Right renal pelvis (tissue), 4 donors: ENCODE results near the gene POLR3B. TPM values are rescaled to one million over a fixed set of nuclear protein-coding genes. Genes with fewer than 3 reads are reported as not detected.

Experiments used
- DNase-seq, 4 donors: peaks; one replicate each; pipeline ENCODE4 v3.0.0-alpha.2; 2013; ENCODE audit warnings: low read depth in 4 of 4, low spot score in 3 of 4, missing footprints in 1 of 4
- polyA plus RNA-seq, 4 donors: library from polyadenylated mRNA; unstranded; fragments of 120-200 nt; gene quantifications; one replicate each; pipeline ENCODE4 v1.2.1, GENCODE V29; 2013; ENCODE audit not compliant: insufficient read length in 4 of 4

POLR3B gene
- polyA plus RNA-seq, 4 donors: 15.0 to 19.6 (median 17.7) TPM

DNA sequence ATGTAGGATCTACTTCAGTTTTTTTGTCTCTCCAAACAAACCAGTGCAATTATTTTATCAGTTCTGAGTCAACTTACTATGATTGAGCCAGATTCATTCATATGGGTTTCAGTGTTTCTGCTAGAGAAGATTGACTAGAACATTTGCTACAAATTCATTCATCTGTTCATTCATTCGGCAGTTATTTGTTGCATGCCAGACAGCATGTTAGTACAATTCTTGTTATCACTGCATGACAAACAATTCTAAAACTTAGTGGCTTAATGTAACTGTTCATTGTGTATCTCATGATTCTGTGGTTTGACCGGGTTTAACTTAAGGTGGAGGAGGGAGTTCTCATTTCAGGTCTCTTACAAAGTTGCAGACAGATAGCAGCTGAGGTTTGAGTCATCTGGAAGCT, 52.3 kb downstream of the POLR3B start:
- no peak for DNase-seq

DNA sequence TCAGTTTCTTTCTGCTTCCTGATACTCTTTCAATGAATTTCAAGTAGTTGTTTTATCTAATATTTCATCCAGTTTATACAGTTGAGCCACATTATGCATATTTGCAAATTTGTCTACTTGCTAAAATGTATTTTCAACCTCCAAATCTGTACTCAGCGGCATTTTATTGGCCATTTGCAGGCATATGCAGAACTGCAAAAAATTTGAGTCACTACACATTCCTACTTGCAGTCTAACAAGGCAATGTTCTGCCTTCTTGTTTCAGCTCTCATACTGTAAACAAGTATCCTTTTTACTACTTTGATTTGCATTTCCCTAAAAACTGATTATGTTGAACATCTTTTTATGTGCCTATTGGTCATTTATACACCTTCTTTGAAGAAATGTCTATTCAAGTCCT, 55.0 kb downstream of the POLR3B start:
- DNase-seq: no peak

DNA sequence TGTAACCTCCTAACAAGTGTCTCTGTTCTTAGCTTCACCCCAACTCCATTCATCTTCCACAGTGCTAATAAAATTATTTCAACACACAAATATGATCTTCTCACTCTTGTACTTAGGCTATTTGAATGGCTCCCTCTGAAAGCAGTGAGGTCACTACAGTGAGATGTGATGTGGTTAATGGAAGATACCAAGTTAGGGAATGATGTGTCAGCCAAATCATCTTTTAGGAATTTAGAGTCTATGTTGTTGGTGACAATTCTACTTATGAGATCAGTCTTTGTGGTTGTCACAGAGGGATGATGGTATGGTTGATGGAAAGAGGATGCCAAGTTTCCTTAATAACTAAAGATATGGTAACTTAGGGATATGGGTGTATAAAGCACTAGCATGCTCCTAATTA, 57.6 kb downstream of the POLR3B start:
- no peak for DNase-seq

DNA sequence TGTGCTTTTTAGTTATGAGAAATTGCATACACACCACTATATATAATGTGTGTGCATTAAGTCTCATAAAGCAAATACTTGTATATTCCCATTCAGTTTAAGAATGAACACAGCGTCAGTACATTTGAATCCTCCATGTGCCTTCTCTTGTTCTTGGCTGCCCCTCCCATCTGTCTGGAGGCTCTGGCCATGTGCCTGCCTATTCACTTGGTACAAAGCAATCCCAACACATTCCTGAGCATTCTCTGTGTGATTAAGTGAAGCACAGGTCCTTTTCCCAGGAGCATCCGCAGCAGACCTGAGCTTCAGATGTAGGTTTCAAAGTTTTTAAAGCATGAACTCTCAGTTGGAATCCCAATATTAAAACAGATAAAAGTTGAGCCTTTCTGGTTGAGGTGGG, 58.7 kb downstream of the POLR3B start:
- no peak for DNase-seq

DNA sequence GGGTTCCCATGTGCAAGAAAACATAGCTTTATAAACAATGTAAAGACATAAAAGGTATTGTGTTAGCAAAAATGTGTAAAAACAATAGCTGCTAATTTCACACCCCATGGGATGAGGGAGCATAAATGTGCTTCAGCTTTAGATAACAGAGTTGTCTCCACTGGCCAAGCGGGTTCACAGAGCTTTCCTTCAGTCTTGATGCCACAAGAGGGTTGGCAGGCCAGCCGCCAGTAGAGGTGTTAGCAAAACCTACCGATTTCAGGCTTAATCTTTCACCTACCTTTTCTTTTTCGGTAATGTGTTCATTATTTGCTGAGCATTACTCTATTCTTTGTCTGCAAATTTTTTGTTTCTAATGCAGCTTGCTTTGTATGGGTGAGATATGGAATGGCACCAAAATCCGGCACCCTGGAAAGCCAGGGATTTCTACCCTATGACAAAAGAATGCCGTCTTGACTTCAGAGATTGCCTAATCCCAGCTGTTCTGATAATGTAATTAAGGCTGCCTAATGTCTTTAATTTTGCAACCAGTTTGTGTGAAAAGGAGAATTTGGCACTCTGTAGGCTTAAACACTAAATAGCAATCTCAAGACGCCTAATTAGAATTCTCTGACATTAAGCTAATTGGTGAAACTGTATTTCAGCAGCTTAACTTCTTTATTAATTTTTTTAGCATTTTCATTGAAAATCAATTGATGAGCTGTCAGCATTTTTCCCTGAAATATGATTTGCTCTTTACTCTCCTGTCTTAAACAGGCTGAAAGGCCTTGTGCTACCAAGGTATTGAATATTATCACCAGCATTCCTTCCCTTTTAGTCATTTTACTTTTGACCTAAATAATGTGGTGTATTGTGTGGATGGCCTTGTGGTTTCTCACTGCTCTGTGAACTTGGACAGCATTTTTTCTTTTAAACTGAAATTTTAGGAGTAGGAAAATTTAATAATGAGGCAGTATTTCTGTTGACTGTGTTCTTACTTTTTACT, 60.7 kb downstream of the POLR3B start:
- no peak for DNase-seq

DNA sequence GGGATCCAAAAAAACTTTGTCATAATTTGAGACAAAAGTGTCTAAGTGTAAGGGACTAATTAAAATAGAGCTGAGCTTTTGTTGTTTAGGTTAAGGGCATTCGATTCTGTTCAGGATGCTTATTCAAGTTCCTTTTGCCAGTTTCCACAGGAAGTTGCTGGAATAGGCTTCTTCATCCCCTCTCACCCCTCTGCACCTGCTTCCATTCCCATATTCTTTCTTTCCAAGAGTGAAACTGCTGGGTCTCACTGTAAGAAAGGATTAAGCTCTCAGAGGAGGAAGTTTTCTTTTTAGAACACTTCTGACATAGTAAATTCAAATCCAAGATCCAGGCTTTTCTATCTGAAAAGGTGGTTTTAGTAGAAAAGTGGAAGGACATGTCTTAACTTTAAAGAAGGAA, 61.4 kb downstream of the POLR3B start:
- DNase-seq: no peak

DNA sequence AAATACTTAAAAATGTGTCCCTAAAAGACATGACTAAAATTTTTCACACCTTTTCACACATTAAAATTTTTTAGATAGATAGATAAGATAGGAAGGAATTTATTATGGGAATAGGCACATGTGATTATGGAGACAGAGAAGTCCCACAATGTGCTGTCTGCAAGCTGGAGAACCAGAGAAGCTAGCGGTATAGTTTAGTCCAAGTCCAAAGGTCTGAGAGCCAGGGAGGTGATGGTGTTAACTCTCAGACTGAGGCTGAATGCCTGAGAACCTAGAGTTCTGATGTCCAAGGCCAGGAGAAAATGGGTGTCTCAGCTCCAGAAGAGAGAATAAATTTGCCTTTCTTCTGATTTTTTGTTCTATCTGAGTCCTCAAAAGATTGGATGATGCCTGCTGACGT, 65.7 kb downstream of the POLR3B start:
- DNase-seq: no peak

DNA sequence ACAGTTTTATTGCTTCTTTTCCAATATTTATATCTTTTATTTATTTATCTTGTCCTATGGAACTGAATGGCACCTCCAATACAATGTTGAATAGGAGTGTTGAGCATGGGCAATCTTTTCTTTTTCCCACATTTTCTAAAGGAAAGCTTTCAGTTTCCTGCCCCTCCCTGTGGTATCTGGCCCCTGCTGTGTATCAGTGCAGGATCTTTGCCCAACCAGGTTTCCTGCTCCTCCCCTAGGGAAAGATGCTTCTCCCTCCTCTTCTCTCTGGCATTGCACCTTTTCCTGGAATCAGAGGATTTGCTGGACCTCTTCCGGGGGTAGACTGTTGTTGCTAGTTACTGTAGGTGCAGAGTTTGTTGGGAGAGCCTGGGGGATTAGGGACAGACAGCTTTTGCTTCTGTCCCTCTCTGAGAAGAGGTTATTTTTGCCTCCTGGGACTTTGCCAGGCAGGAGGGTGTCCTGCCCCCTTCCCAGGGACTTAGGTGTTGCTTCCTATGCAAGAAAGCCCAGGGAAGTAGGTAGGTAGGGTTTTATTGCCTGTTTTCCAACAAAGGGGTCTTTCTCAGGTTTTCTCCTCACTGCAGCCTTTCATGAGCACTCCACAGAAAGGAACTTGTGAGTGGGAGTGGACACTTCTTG, 67.6 kb downstream of the POLR3B start:
- no peak for DNase-seq

DNA sequence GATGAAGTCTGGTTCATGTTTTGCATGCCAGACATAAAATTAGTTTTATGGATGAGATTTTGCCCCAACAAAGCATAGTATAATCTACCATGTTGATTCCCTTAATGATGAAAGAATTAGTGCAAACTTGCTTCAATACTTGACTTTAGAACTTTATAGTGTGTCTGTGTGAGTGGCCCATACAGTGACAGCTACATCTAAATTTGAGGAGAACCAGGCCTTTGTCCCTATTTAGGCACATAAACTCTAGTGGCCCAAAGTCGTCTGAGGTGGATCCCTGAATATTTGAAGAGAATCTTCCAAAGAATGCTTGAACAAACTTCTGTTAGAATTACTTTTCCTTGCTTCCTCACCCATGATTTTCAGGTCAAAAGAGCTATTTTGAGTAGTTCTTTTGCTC, 70.4 kb downstream of the POLR3B start:
- DNase-seq: no peak

DNA sequence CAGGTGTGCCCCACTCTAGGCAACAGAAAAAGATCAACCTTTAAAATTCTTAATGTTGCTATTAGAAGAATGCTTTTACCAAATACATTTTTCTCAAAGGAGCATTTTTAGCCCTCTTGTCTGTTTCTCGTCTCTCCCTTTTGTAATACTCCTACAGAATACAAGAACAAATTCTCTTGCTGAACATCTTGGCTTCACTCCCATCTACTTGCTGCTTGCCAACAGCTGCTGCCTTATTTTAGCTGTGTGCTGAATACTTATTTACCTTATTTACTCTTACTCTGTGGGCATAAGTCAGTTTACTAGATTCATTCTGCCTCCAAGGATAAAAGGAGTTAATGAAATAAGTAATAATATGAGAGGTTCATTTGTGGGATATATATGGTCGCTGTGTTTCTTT, 70.8 kb downstream of the POLR3B start:
- DNase-seq: no peak

DNA sequence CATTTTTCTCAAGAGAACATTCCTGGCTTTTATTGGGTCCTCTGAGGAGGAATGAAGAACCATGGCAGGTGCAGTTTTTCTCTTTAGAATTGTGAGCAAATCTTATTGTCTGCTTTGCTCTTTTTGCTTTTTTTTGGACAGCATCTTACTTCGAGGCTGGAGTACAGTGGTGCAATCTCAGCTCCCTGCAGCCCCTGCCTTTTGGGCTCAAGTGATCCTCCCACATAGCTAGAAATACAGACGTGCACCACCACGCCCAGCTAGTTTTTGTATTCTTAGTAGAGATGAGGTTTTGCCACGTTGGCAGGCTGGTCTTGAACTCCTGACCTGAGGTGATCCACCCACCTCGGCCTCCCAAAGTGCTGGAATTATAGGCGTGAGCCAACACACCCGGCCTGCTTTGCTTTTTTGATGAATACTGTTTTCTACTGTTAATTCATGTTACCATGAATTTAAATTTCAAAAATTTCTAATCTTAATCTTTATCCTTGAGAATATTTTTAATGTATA, 71.5 kb downstream of the POLR3B start:
- DNase-seq: no peak

DNA sequence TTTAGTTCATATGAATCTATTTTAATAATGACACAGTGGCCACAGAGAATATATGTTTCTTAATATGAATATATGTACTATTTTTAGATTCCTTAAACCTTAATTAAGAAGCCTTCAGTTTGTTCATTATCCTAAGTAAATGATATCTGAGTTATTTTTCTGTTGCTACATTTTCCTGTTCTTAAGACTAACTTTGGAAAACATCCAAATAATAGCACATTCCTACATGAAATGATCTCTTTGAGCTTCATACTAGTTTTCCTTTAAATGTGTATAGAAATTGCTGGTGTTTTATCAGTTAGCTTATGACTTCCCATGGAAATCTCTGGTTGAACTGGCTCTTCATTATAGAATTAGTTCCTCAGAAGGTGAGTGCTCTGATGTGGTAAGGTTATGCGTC, 72.1 kb downstream of the POLR3B start:
- no peak for DNase-seq

DNA sequence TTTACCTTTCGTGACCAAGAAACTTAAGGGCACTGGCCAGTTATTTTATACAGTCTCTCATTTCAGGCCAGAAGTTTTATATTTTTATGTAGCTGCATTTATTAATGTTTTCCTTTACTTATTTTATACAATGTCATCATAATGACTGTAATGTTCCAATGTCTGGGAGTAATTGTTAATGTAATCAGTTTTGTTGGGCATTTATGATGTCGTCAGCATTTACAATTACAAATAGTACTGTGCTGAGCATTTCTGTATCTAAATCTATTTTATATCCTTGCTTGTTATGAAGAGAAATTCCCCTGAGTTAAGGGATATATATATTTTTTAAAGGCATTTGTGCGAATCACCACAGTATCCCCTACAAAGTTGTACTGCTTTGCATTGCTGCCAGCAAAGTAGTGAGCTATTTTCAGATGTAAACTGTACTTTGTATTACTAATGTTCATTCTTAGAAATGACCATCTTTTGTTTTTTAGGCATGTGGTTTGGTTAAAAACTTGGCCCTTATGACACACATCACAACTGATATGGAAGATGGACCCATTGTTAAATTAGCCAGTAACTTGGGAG, 74.4 kb downstream of the POLR3B start:
- DNase-seq: no peak

DNA sequence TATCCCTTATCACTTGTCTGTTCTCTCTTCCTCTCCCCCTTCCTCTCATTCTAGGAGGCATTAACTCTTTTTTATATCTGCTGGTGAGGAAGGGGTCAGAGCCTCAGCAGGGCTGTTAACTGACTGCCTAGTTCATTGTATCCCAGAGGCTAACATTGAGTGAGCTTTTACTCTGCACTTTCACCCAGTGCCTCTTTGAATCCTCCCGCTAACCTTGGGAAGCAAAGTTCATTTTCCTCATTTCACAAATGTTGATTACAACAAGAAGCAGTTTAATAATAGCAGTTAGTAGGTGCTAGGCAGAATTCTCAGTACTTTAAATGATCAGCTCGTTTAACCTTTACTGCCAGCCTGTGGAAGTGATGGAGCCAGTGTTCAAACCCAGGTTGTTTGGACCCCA, 75.5 kb downstream of the POLR3B start:
- no peak for DNase-seq

DNA sequence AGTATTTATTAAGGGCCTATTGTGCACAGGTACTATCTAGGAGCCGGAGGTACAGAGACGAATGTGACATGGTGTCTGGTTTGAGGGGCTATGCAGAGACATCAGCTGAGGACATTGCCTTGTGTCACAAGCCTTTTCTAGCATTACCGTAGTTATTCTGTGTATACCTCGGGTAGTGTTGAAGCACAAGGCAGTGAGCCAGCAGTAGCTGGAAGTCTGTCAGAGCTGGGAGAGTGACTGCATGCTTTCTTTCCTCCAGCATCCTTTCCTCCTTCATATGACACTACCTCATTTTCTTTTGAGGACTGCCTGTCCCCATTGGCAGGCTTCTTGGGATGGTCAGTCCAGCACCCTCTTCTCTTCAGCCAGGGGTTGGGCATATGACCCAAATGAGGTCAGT, 77.0 kb downstream of the POLR3B start:
- DNase-seq: no peak

DNA sequence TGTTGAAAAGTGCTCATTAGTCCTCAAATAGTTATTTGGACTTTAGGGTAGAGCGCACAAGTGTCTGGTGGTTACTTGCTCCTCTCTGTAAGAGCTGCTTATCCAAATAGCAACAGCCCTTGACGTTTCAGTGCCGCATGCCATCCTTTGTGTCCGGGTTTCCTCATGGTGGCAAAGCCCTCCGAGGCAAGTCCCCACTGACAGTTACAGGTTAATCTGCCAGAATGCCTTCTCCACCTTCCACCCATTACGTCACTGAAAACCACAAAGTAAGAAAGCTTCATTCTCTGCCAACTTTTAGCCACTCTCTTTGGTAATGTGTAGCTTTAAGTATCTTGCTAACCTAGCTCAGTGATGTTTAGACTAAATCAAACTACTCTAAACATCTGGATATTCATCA, 78.6 kb downstream of the POLR3B start:
- DNase-seq: no peak

DNA sequence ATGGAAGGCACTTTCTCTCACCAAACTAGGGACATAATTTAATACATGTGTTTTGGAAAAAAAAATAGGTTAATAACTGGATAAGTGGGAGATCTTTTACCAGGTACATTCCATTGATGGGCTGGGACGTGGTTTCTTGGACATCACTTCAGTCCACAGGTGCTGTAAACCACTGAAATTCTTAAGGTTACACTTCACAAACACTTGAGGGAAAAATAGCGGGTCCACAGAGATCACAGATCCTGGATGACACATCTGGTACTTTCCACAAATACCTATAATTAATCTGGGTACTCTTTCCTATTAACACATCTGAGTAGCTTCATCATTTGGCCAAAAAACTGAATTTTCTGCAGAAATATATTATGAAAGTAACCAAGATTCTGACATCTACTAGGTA, 85.0 kb downstream of the POLR3B start:
- DNase-seq: no peak

DNA sequence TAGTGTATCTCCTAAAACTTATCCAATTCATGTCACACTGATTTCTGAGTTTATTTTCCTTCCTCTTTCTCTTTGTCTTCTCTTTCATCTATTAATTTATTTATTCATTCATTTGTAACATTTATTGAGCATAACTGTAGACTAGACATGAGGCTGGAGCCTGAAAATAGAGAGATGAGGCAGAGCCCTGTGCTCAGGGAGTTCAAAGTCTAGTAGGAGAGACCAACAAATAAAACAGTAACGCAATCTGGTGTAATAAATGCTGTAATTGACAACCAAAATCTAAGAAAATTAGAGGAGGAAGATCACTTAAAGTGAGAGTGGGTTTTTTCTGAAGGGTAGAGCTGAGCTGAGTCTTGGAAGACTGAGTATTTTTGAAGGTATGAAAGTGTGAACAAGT, 87.5 kb downstream of the POLR3B start:
- no peak for DNase-seq

DNA sequence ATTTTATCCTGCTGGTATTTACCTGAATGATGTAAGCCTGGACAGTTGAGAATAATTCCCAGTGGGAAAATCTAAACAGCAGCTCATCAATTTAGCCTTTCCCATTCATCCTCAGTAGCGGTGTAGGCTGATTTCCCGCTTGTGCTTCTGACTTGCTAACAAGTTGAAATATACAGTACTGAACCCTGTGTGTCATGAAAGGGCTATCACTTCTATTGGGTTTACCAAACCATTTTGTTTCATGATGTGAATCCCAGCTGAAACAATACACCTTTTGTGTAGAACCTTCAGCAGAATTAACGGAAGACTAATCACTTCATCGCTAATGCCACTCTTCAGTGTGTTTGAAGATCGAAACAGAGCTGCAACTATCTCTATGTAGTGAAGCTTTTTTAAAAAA, 88.4 kb downstream of the POLR3B start:
- DNase-seq: no peak

DNA sequence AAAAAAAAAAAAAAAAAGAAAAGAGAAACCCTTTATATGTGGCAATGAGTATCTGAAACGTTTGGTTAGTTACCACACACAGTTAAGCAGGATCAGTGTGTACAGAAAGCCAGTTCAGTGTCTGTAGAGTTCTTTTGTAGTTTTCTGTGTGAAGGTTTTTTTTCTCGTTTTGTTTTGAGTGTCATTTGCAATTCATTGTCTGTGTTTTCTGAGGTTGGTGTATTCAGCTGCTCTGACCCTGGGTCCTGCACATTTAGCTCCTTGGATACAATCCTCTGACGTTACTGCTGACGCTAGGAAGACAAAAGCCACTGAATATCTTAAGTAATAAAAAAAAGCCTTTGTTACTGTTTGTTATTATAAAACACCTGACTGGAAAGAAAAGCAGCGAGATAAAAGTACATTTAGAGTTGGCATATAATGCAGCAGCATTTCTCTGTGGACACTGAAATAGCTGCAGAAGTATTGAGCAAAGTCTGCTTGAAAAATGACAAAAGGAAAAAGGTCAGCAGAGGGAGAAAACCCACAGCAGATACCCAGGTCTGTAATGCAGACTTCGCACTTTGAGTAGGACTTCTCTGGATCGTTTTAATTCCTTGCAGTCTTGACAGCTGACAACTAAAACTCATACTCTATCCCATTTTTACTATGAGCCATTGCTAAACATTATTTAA, 89.0 kb downstream of the POLR3B start:
- DNase-seq: no peak

DNA sequence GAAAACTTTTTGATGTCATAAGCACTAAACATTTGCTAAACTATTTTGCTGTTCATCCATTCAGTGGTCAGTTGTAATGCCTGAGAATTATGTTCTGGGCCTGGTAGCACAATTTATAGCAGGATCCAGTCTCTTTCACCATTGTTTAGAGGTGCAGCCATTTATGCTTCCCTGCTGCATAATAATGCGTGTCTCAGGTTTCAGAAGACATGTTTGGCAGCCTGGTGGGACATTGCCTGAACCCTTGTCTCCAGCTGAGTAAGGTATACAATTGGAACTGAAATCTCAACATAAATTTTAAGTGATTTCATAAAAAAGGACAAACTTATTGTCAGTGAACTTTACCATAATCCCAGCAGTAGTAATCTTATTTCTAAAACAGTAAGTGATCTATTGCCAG, 94.8 kb downstream of the POLR3B start:
- DNase-seq: no peak
